Fibroblast of villous mesenchyme (primary cell): Measurements from ENCODE around the gene BRPF3. TPM values are rescaled to one million over a fixed set of nuclear protein-coding genes. Genes with fewer than 3 reads are reported as not detected.
A peak's percentile ranks its signal among the peaks of the same experiment; 100 is the strongest.

Source experiments
- DNase-seq: peaks from one replicate; pipeline ENCODE4 v3.0.0-alpha.2; 2010; ENCODE audit warnings: low read depth
- H3K4me3 ChIP-seq: 2 replicates; pipeline ENCODE4 v1.5.1; 2011; ENCODE audit warnings: low read depth, mild to moderate bottlenecking, low read length
- total RNA-seq: library from RNA; depleted of rRNA; stranded (reverse); fragments of >200 nt; gene quantifications from 2 replicates; pipeline ENCODE4 v1.2.3, GENCODE V29; 2012
- TF ChIP-seq, protein P1 (sequence below): IDR thresholded peaks from 2 replicates; pipeline ENCODE4 v1.5.1; 2012; ENCODE audit warnings: low read depth, mild to moderate bottlenecking, low read length; ENCODE audit not compliant: insufficient read depth

The BRPF3 gene
- total RNA-seq, 1 donor, result 22.5 TPM

DNA sequence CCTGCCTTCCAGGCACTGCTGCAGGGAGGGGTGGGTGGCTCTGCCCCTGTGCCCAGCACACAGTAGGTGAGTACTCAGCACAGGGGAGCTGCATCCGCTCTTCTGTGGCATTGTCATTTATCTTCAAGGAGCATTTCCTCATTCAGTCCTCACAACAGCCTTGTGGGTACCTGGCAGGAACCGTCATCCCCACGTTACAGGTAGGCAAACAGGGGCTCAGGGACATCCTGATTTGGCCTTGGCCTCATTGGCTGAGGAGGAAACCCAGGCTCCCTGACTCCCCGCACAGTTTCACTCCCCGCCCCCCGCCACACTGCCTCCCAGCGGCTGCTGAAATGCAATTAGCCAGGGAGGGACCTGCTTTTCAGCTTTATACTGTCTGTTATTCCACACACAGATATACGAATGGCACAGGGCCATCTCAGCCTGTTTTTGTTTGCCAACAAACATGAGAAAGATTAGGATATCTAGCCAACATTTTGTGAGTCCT lies 49.1 kb downstream of the BRPF3 start:
- H3K4me3 ChIP-seq, result no peak overlapping the region
- no peak for DNase-seq
- TF ChIP-seq, protein P1, sequence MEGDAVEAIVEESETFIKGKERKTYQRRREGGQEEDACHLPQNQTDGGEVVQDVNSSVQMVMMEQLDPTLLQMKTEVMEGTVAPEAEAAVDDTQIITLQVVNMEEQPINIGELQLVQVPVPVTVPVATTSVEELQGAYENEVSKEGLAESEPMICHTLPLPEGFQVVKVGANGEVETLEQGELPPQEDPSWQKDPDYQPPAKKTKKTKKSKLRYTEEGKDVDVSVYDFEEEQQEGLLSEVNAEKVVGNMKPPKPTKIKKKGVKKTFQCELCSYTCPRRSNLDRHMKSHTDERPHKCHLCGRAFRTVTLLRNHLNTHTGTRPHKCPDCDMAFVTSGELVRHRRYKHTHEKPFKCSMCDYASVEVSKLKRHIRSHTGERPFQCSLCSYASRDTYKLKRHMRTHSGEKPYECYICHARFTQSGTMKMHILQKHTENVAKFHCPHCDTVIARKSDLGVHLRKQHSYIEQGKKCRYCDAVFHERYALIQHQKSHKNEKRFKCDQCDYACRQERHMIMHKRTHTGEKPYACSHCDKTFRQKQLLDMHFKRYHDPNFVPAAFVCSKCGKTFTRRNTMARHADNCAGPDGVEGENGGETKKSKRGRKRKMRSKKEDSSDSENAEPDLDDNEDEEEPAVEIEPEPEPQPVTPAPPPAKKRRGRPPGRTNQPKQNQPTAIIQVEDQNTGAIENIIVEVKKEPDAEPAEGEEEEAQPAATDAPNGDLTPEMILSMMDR, result no peak

DNA sequence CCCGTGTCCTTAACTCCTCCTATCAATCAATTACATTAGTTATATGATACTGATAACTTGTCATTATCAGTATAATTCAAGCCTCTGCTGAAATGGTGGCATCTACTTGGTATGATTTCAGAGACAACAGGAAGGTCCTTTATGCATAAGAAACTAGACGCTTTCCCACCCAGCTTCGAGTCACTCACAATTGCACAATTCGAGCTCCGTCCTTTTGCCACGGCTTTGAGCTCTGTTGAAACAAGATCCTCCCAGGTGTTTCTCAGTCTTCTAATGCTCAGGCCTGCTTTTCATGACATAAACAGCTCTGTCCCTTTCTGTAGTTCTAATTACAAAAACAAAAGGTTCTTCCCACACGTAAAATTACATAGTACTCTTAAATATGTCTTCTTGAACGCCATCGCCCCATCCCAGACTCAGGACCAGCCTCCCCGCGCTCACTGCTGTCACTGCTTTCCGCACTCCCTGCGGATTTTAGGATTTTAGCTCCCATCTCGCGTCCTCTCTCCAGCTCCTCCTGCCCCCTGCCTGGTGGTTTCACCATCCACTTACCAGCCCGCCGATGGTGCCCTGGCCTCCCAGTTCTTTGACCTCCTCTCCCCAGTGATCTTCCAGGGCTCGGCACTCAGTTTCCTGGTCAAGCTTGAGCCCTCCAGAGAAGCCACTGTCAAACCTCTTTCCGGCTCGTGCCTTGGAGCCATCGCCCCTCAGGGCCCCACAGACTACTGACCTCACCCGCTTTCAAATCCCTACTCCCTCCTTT lies 50.1 kb downstream of the BRPF3 start:
- TF ChIP-seq, protein P1, result no peak
- peak; percentile 42 for DNase-seq
- no peak overlapping the region for H3K4me3 ChIP-seq

DNA sequence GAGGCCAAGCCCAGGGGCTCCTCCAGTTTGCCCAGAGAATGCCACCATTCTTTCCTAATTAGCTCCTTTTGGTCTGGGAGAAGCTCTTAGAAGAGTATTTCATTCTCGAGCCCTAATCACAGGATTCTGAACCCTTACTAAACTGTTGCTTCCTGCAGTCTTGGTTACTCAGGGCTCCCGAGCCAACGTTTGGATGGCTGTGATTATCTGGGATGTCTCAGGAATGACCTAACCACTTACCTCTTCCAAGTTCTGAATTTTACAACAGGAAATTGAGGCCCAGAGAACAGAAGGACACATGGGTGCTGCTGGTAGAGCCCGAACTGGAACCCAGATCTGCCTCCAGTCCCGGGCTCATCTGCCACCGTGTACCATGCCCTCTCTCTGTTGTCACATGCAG lies 51.1 kb downstream of the BRPF3 start:
- peak; percentile 44 for DNase-seq
- TF ChIP-seq, protein P1, result no peak

DNA sequence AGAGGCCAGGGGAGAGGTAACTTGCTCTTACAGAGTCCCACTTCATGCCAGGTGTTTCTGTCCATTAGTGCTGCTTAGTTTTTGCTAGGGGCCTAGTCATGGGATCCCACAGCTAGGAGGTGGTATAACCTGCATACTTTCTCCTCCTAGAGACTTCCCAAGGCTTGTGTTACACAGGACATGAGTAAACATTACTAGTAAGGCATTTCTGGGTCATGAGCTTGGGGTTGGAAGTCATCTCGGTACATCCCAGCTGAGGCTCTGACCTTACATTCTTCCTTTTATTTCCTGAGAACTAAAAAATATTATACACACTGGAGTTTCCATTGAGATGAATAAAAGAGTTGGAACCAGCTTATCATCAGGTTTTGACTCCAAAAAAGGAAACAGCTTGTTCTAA lies 52.4 kb downstream of the BRPF3 start:
- DNase-seq, result peak; percentile 56
- no peak overlapping the region for H3K4me3 ChIP-seq
- TF ChIP-seq, protein P1, result peak; percentile 5

More for the DNA sequence above, 51.1 kb downstream of the BRPF3 start:
- H3K4me3 ChIP-seq, result no peak overlapping the region

DNA sequence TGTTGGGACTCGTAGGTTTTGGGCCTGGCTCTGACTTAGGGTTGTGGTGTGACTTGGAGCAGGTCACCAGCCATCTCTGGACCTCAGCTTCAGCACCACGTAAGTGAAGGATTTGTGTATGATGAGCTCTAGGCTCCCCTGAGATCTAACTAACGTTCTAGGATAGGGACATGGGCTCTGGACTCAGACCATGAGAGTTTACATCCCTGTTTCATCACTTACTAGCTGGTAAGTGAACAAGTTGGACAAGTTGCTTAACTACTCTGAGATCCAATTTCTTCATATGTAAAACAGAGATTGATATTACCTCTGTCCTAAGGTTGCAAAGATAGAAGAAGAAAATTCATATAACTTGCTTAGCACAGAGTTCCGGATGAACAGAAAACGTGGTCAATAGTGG lies 53.0 kb downstream of the BRPF3 start:
- TF ChIP-seq, protein P1, result no peak
- DNase-seq, result peak; percentile 38
- H3K4me3 ChIP-seq, result no peak overlapping the region

DNA sequence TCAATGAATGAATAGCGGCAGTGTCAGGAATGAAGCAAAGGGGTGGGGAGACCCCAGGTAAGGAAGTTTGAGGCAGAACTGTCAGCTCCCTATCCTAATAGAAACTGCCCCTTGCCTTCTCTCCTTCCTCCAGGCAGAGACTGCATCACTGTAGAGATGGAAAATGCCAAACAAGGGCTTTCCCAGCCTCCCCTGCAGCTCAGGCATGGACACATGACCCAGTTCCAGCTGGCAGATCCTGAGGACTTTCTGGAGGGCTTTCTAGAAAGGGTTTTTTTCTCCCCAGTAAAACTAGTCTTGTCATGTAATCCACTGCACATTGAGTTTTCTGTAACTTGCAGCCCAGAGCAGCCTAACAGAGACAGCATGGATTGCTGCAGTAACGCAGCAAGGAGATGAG lies 55.5 kb downstream of the BRPF3 start:
- no peak for DNase-seq
- TF ChIP-seq, protein P1, result no peak
- no peak overlapping the region for H3K4me3 ChIP-seq
